Colonic mucosa (tissue), 4 donors: Measurements from ENCODE around the gene RALY. TPM values are rescaled to one million over a fixed set of nuclear protein-coding genes. Genes with fewer than 3 reads are reported as not detected.

Experiments used
- DNase-seq: peaks from one replicate; pipeline ENCODE4 v3.0.0-alpha.2; 2020
- H3K27ac ChIP-seq: fragments of 200-600 bp; one replicate; pipeline ENCODE4 v1.8.0; 2021
- H3K27me3 ChIP-seq: fragments of 200-600 bp; one replicate; pipeline ENCODE4 v1.8.0; 2021
- H3K36me3 ChIP-seq: fragments of 200-600 bp; one replicate; pipeline ENCODE4 v1.8.0; 2021
- H3K4me1 ChIP-seq: fragments of 200-600 bp; one replicate; pipeline ENCODE4 v1.8.0; 2021; ENCODE audit warnings: mild to moderate bottlenecking
- H3K4me3 ChIP-seq: fragments of 200-600 bp; one replicate; pipeline ENCODE4 v1.8.0; 2021
- H3K9ac ChIP-seq, 2 donors: one replicate each; pipeline ENCODE4 v1.7.0; 2013; ENCODE audit warnings: control low read depth in 2 of 2, low read depth in 2 of 2, low read length in 2 of 2
- H3K9me3 ChIP-seq: fragments of 200-600 bp; one replicate; pipeline ENCODE4 v1.8.0; 2021
- intact Hi-C: fragments of 100-400 bp; cut with DNase I; formaldehyde crosslinking; loops from one replicate; pipeline ENCODE4 v1.14.1; 2022
- total RNA-seq, 2 donors: library from RNA; stranded (reverse); fragmentation: NEBNext Ultra II Directional in 1 of 2; extraction: Animal tissue kit (Norgen Biotek cat#: 25700) in 1 of 2; gene quantifications; one replicate each; pipeline ENCODE4 v1.2.1, GENCODE V29; 2021
- TF ChIP-seq, protein P1 (sequence below): fragments of 200-600 bp; IDR thresholded peaks from one replicate; pipeline ENCODE4 v1.8.0; 2022; ENCODE audit warnings: antibody characterized with exemption, mild to moderate bottlenecking
- donor health status: healthy.
- donor health status: DM: no; HTN: no; CAD: no.
- donor health status: DM: no; HTN: no; CAD: no.

The RALY gene
- total RNA-seq, 2 donors from 2014 or later, result 196 to 212 TPM

DNA sequence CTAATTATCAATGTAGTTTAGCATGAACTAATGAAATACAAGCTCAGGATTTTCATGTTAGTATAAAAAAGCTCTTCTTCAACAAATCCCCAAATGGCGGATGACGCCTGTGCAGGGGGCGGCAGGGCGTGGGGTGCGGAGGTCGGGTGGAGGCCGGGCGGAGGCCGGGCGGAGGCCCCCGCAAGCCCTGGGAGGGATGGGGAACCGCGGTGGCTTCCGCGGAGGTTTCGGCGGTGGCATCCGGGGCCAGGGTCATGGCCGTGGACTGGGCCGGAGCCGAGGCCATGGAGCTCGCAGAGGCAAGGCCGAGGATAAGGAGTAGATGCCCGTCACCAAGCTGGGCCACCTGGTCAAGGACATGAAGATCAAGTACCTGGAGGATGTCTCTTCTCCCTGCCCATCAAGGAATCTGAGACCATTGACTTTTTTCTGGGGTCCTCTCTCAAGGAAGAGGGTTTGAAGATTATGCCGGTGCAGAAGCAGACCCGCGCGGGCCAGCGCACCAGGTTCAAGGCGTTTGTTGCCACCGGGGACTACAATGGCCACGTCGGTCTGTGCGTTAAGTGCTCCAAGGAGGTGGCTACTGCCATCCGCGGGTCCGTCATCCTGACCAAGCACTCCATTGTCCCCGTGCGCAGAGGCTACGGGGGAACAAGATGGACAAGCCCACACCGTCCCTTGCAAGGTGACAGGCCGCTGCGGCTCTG is 128.7 kb downstream of the RALY start:
- H3K36me3 ChIP-seq, result no peaks in the 10 kb centered on the region
- H3K9ac ChIP-seq, result no peak overlapping the region
- H3K4me1 ChIP-seq, result no peaks in the 10 kb centered on the region
- TF ChIP-seq, protein P1, sequence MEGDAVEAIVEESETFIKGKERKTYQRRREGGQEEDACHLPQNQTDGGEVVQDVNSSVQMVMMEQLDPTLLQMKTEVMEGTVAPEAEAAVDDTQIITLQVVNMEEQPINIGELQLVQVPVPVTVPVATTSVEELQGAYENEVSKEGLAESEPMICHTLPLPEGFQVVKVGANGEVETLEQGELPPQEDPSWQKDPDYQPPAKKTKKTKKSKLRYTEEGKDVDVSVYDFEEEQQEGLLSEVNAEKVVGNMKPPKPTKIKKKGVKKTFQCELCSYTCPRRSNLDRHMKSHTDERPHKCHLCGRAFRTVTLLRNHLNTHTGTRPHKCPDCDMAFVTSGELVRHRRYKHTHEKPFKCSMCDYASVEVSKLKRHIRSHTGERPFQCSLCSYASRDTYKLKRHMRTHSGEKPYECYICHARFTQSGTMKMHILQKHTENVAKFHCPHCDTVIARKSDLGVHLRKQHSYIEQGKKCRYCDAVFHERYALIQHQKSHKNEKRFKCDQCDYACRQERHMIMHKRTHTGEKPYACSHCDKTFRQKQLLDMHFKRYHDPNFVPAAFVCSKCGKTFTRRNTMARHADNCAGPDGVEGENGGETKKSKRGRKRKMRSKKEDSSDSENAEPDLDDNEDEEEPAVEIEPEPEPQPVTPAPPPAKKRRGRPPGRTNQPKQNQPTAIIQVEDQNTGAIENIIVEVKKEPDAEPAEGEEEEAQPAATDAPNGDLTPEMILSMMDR, result no peak
- H3K9me3 ChIP-seq, result no peaks in the 10 kb centered on the region
- no peak for DNase-seq
- H3K4me3 ChIP-seq, result no peak overlapping the region
- intact Hi-C loops, result loop anchor here (10.0 kb wide), 1 partner anchor 48 kb away; no protein-coding TSS in a partner anchor
- H3K27me3 ChIP-seq, result no peaks in the 10 kb centered on the region
- H3K27ac ChIP-seq, result no peak overlapping the region

DNA sequence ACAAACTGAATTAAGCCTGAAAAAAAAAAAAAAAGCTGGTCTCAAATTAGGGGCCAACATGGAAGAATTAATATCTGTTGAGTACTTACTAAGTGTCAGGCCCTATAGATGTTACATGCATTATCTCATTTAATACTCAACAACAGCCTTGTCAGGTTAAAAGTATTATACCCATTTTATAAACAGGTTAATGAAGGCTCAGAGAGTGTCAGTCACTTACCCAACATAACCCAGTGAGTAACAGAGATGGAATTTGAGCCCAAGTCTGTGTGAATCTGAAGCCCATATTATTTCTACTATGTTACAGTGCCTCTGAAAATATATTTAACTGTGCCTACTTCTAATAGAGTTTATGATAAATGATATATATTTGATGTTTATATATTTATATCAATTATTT is 129.6 kb downstream of the RALY start:
- no peaks in the 10 kb centered on the region for H3K36me3 ChIP-seq
- H3K27ac ChIP-seq, result no peak overlapping the region
- H3K4me3 ChIP-seq, result no peak overlapping the region
- no peaks in the 10 kb centered on the region for H3K4me1 ChIP-seq
- H3K9ac ChIP-seq, result no peak overlapping the region
- DNase-seq, result no peak
- intact Hi-C loops, result loop anchor here (10.0 kb wide), 1 partner anchor 49 kb away; no protein-coding TSS in a partner anchor
- no peaks in the 10 kb centered on the region for H3K27me3 ChIP-seq
- TF ChIP-seq, protein P1, result no peak
- H3K9me3 ChIP-seq, result no peaks in the 10 kb centered on the region

DNA sequence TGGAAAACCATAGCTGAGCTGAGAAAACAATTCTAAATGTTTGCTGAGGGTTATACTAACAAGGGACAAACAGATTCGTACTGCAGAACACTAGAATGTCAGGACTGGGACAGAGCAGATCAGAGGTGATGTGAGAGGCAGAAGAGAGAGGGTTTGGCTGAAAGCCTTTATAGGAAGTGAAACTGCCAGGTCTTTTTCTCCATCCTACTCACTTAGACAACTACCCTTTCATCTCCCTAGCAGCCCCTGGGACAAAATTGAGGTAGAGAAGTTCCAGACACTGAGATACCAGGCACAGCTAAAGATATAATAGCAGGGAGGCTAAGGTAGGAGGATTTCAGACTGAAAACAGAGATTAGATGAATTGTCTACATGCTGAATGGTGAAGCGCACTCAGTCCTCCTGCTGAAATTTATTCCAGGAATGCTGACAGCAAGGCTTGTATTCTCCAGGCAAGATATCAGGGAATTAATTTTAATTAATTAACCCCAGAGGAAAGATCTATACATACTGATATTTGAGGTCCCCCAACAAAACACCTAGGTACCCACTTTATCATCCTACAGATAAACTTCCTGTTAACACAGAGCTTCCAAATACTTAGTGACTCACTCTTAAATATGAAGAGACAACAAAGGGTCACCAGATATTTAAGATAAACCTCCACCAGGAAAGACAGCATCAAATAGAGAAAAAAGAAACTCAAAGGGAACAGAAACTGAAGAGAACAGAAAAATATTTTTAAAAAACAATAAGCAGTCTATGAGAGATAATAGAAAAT is 130.9 kb downstream of the RALY start:
- H3K9ac ChIP-seq, result no peak overlapping the region
- no peaks in the 10 kb centered on the region for H3K9me3 ChIP-seq
- no peaks in the 10 kb centered on the region for H3K27me3 ChIP-seq
- H3K36me3 ChIP-seq, result no peaks in the 10 kb centered on the region
- DNase-seq, result no peak
- H3K4me3 ChIP-seq, result no peak overlapping the region
- H3K27ac ChIP-seq, result no peak overlapping the region
- no peaks in the 10 kb centered on the region for H3K4me1 ChIP-seq
- TF ChIP-seq, protein P1, result no peak
- intact Hi-C loops, result loop anchor here (5.0 to 10.0 kb wide), 3 partner anchors 50 to 262 kb away; no protein-coding TSS in a partner anchor

DNA sequence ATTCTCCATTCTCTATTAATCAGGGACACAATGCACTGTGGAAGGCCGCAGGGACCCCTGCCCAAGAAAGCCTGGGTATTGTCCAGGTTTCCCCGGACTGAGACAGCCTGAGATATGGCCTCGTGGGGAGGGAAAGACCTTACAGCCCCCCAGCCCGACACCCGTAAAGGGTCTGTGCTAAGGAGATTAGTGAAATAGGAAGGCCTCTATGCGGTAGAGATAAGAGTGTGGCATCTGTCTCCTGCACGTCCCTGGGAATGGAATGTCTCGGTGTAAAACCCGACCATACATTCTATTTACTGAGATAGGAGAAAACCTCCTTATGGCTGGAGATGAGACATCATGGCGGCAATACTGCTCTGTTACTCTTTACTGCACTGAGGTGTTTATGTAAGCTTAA is 134.1 kb downstream of the RALY start:
- no peak overlapping the region for H3K27ac ChIP-seq
- no peak overlapping the region for H3K9ac ChIP-seq
- H3K4me3 ChIP-seq, result no peak overlapping the region
- DNase-seq, result no peak
- H3K4me1 ChIP-seq, result no peaks in the 10 kb centered on the region
- H3K27me3 ChIP-seq, result no peaks in the 10 kb centered on the region
- H3K36me3 ChIP-seq, result no peaks in the 10 kb centered on the region
- H3K9me3 ChIP-seq, result no peaks in the 10 kb centered on the region
- TF ChIP-seq, protein P1, result no peak
- intact Hi-C loops, result loop anchor here (5.0 to 10.0 kb wide), 3 partner anchors 53 to 265 kb away; no protein-coding TSS in a partner anchor

DNA sequence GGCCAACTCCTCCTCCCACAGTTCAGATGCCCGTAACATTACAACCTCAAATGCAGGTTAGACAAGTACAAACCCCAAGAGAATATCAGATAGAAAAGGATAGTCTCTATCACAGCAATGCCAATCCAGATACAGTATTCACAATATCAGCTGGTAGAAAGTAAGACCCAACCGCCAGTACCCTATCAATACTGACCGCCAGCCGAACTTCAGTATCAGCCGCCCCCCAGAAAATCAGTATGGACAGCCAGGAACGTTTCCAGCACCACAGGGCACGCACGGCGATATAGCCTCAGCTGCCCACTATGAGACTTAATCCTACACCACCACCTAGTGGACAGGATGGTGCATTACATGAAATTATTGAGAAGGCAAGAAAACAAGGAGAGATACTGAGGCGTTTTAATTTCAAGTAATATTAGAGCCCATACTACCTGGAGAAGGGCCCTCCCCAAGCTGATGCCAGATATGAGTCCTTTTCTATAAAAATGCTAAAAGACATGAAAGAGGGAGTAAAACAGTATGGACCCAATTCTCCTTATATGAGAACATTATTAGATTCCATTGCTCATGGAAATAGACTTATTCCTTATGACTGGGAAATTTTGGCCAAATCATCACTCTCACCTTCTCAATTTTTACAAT is 135.9 kb downstream of the RALY start:
- TF ChIP-seq, protein P1, result peak; percentile 69
- no peak overlapping the region for H3K9ac ChIP-seq
- no peaks in the 10 kb centered on the region for H3K9me3 ChIP-seq
- no peaks in the 10 kb centered on the region for H3K27me3 ChIP-seq
- no peaks in the 10 kb centered on the region for H3K4me1 ChIP-seq
- intact Hi-C loops, result loop anchor here (5.0 to 10.0 kb wide), 3 partner anchors 55 to 267 kb away; no protein-coding TSS in a partner anchor
- no peak overlapping the region for H3K4me3 ChIP-seq
- H3K27ac ChIP-seq, result no peak overlapping the region
- peak; percentile 67 for DNase-seq
- H3K36me3 ChIP-seq, result no peaks in the 10 kb centered on the region
